A673 (cell line): ENCODE measurements around the gene DUSP15.
"Not testable (repeated sequence)": the region's sequence is repeated elsewhere in the genome, so short reads cannot be mapped to it uniquely, and the experiment has no call there.

ENCODE experiments used
- EZH2 ChIP-seq: fragments of 200-600 bp; sonication (generic); IDR thresholded peaks from 2 replicates; pipeline ENCODE4 v1.6.1; 2017; ENCODE audit warnings: borderline replicate concordance, low read depth, mild to moderate bottlenecking, mixed read lengths, antibody characterized with exemption, low read length; ENCODE audit not compliant: poor library complexity, severe bottlenecking
- TF ChIP-seq, protein P1 (sequence below): fragments of 300-800, 200-600 bp; sonication (generic); conservative IDR thresholded peaks from 2 replicates; pipeline ENCODE4 v1.5.1; 2017; ENCODE audit warnings: low read depth, mild to moderate bottlenecking, antibody characterized with exemption, low read length, moderate library complexity, mixed read lengths

GRCh38 chr20:31814142-31814541 lies 56.2 kb downstream of the DUSP15 start:
- TF ChIP-seq, protein P1, sequence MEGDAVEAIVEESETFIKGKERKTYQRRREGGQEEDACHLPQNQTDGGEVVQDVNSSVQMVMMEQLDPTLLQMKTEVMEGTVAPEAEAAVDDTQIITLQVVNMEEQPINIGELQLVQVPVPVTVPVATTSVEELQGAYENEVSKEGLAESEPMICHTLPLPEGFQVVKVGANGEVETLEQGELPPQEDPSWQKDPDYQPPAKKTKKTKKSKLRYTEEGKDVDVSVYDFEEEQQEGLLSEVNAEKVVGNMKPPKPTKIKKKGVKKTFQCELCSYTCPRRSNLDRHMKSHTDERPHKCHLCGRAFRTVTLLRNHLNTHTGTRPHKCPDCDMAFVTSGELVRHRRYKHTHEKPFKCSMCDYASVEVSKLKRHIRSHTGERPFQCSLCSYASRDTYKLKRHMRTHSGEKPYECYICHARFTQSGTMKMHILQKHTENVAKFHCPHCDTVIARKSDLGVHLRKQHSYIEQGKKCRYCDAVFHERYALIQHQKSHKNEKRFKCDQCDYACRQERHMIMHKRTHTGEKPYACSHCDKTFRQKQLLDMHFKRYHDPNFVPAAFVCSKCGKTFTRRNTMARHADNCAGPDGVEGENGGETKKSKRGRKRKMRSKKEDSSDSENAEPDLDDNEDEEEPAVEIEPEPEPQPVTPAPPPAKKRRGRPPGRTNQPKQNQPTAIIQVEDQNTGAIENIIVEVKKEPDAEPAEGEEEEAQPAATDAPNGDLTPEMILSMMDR: not testable (repeated sequence)
- not testable (repeated sequence) for TF ChIP-seq EZH2
